DND-41 (cell line): ENCODE measurements around the gene RNF151.

Experiments used
- EZH2 ChIP-seq: IDR thresholded peaks from 3 replicates; pipeline ENCODE4 v1.6.1; 2012; ENCODE audit warnings: borderline replicate concordance, low read depth, mild to moderate bottlenecking, moderate library complexity, low read length, inconsistent platforms; ENCODE audit not compliant: severe bottlenecking
- TF ChIP-seq, protein P1 (sequence below): IDR thresholded peaks from 2 replicates; pipeline ENCODE4 v1.5.1; 2012; ENCODE audit warnings: borderline replicate concordance, low read length, moderate library complexity, mild to moderate bottlenecking; ENCODE audit not compliant: poor library complexity, severe bottlenecking; ENCODE audit errors: extremely low read depth

- TF ChIP-seq, protein P1, sequence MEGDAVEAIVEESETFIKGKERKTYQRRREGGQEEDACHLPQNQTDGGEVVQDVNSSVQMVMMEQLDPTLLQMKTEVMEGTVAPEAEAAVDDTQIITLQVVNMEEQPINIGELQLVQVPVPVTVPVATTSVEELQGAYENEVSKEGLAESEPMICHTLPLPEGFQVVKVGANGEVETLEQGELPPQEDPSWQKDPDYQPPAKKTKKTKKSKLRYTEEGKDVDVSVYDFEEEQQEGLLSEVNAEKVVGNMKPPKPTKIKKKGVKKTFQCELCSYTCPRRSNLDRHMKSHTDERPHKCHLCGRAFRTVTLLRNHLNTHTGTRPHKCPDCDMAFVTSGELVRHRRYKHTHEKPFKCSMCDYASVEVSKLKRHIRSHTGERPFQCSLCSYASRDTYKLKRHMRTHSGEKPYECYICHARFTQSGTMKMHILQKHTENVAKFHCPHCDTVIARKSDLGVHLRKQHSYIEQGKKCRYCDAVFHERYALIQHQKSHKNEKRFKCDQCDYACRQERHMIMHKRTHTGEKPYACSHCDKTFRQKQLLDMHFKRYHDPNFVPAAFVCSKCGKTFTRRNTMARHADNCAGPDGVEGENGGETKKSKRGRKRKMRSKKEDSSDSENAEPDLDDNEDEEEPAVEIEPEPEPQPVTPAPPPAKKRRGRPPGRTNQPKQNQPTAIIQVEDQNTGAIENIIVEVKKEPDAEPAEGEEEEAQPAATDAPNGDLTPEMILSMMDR: no peak
- no peak for TF ChIP-seq EZH2
Observed at GRCh38 chr16:1919327-1919998, 47.2 kb upstream of the RNF151 start.
